ENCODE measurements around the gene BABAM2.

DNA sequence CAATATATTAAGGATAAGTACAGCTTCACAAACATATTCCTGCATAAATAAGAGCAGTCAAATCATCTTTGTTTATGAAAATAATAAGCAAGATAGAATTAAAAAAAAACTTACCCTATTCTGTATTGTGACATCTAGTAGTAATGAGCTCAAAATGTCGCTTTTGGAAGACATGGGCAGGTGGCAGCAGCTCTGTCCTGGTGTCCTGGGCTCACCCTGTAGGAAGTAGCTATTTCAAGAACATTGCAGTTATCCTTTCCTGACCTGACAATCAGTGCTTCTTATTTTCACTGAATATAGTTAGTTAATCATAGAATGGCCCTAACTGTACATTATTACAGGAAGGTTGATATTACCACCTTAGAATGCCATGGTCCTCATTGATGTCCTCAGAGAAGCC, 229.1 kb downstream of the BABAM2 start:
- TF ChIP-seq CTCF (IDR thresholded peaks at IDR 0.05; ENCODE audit: insufficient read depth, low read depth, low read length) (no peak), EZH2 (IDR thresholded peaks at IDR 0.05; ENCODE audit: insufficient read depth, low read length) (no peak)
